ENCODE data around the gene ERMP1. TPM values are rescaled to one million over a fixed set of nuclear protein-coding genes. Genes with fewer than 3 reads are reported as not detected.

Gene ERMP1
- total and polyA plus RNA-seq, 2 donors from 2014 or later = 34.4 to 89.6 TPM

DNA sequence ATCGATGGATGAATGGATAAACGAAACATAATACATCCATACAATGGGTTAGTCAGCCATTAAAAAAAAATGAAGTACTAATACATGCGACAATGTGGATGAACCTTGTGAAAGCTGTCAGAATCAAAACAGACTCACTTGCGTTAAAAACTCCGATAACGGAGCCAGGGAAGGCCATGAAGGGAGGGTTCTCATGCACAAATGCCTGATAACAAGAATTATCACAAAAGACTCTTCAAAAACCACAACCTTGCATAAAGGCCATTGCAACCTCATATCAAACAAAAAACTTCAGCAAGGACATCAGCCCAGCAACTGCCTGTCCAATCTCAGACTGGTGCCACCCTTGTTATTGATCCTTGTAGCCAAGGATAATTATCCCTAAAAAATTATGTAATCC lies 13.7 kb downstream of the ERMP1 start:
- no peak for TF ChIP-seq CTCF (IDR thresholded peaks at IDR 0.05; ENCODE audit: borderline replicate concordance, extremely low read depth, insufficient read depth)
- DNase-seq = no peak

DNA sequence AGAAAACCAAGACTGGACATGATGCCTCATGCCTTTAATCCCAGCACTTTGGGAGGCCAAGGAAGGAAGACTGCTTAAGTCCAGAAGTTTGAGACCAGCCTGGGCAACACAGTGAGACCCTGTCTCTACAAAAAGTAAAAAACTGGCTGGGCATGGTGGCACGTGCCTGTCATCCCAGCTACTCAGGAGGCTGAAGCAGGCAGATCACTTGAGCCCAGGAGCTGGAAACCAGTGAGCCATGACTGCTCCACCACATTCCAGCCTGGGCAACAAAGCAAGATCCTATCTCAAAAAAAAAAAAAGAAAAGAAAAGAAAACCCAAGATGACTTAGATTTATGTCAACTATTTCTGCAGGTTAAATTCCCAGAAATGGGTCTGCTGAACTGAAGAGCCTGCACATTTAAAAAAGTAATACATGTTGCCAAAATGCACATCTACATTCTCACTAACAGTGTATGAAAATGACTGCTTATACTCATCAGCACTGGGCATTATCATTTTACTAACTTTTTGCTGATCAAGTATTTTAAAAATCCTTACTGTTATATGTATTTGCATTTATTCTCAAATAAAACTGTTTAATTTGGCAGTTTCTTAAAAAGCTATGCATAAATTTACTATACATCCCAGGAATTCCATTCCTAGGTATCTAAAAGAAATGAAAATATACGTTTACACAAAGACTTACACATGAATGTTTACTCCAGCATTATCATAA lies 14.3 kb downstream of the ERMP1 start:
- no peaks in the 10 kb centered on the region for H3K4me1 ChIP-seq (ENCODE audit: control insufficient read depth in 2 of 3, insufficient read depth in 2 of 3, low read depth in 1 of 3, low read length in 3 of 3)
- no peaks in the 10 kb centered on the region for H3K9me3 ChIP-seq (ENCODE audit: control insufficient read depth in 2 of 3, insufficient read depth in 1 of 3, low read length in 3 of 3)
- peaks cover 0 to 5% (median 3%) of the 10 kb centered on the region in 3 donors for H3K36me3 ChIP-seq (ENCODE audit: control insufficient read depth in 2 of 3, insufficient read depth in 3 of 3, low read length in 3 of 3)
- TF ChIP-seq CTCF (IDR thresholded peaks at IDR 0.05; ENCODE audit: borderline replicate concordance, extremely low read depth, insufficient read depth) = no peak
- H3K9ac ChIP-seq (ENCODE audit: low read length in 3 of 3) = no peak overlapping the region
- H3K4me3 ChIP-seq (ENCODE audit: low read length in 3 of 3) = no peak overlapping the region
- no peak for DNase-seq
- H3K27ac ChIP-seq (ENCODE audit: low read depth in 2 of 2, low read length in 2 of 2) = no peak overlapping the region
- intact Hi-C loops (cut with DNase I) = no loop called here
- FAIRE-seq = no peak
- no peaks in the 10 kb centered on the region for H3K27me3 ChIP-seq (ENCODE audit: control insufficient read depth, insufficient read depth, low read length)

More for the DNA sequence above, 13.7 kb downstream of the ERMP1 start:
- Histone ChIP-seq H3K27me3 (ENCODE audit: control insufficient read depth, insufficient read depth, low read length) (no peaks in the 10 kb centered on the region), H3K4me3 (ENCODE audit: low read length in 3 of 3) (no peak overlapping the region), H3K27ac (ENCODE audit: low read depth in 2 of 2, low read length in 2 of 2) (no peak overlapping the region), H3K9me3 (ENCODE audit: control insufficient read depth in 2 of 3, insufficient read depth in 1 of 3, low read length in 3 of 3) (no peaks in the 10 kb centered on the region), H3K4me1 (ENCODE audit: control insufficient read depth in 2 of 3, insufficient read depth in 2 of 3, low read depth in 1 of 3, low read length in 3 of 3) (no peaks in the 10 kb centered on the region), H3K36me3 (ENCODE audit: control insufficient read depth in 2 of 3, insufficient read depth in 3 of 3, low read length in 3 of 3) (peaks cover 0 to 6% (median 5%) of the 10 kb centered on the region in 3 donors), H3K9ac (ENCODE audit: low read length in 3 of 3) (no peak overlapping the region)
- intact Hi-C loops (cut with DNase I) = no loop called here
- no peak for FAIRE-seq

DNA sequence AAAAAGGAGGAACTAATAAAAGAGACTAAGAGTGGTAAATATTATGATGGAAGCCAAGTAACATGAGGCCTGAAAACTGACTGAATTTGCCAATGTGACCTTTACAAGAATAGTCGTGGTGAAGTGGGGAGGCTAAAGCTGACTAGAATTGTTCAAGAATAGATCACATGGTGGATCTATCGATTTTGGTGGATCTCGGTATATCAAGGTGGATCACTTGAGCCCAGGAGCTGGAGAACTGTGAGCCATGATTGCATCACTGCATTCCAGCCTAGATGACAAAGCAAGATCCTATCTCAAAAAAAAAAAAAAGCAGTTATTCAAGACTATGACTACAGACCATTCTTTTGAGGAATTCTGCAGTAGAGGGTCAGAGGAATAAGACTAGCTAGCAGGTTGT lies 15.1 kb downstream of the ERMP1 start:
- no peak for TF ChIP-seq CTCF (IDR thresholded peaks at IDR 0.05; ENCODE audit: borderline replicate concordance, extremely low read depth, insufficient read depth)
- intact Hi-C loops (cut with DNase I) = no loop called here
- H3K36me3 ChIP-seq (ENCODE audit: control insufficient read depth in 2 of 3, insufficient read depth in 3 of 3, low read length in 3 of 3) = peaks cover 0 to 4% (median 3%) of the 10 kb centered on the region in 3 donors
- no peak overlapping the region for H3K4me3 ChIP-seq (ENCODE audit: low read length in 3 of 3)
- DNase-seq = no peak
- no peaks in the 10 kb centered on the region for H3K27me3 ChIP-seq (ENCODE audit: control insufficient read depth, insufficient read depth, low read length)
- H3K9ac ChIP-seq (ENCODE audit: low read length in 3 of 3) = no peak overlapping the region
- H3K4me1 ChIP-seq (ENCODE audit: control insufficient read depth in 2 of 3, insufficient read depth in 2 of 3, low read depth in 1 of 3, low read length in 3 of 3) = no peaks in the 10 kb centered on the region
- FAIRE-seq = no peak
- no peak overlapping the region for H3K27ac ChIP-seq (ENCODE audit: low read depth in 2 of 2, low read length in 2 of 2)
- H3K9me3 ChIP-seq (ENCODE audit: control insufficient read depth in 2 of 3, insufficient read depth in 1 of 3, low read length in 3 of 3) = no peaks in the 10 kb centered on the region

Measured in kidney (tissue), 14 donors.